Neural cell (in vitro differentiated cells): Measurements from ENCODE around the gene RHO. TPM values are rescaled to one million over a fixed set of nuclear protein-coding genes. Genes with fewer than 3 reads are reported as not detected.

ENCODE experiments used
- H2AFZ ChIP-seq: fragments of 200-600, 300-800 bp; sonication (generic), shearing (Covaris generic); 2 replicates; pipeline ENCODE4 v1.6.0; 2014; ENCODE audit warnings: low read depth, mild to moderate bottlenecking, antibody characterized with exemption, low read length, moderate library complexity
- H3F3A ChIP-seq: fragments of 200-600 bp; shearing (Covaris generic); 2 replicates; pipeline ENCODE4 v1.6.1; 2016; ENCODE audit warnings: mild to moderate bottlenecking, moderate library complexity, mixed read lengths, antibody characterized with exemption, low read length; ENCODE audit not compliant: insufficient read depth, poor library complexity, severe bottlenecking
- H3K27ac ChIP-seq: fragments of 200-600, 300-800 bp; sonication (generic), shearing (Covaris generic); 2 replicates; pipeline ENCODE4 v1.5.1; 2014; ENCODE audit warnings: mild to moderate bottlenecking, low read length, moderate library complexity
- H3K27me3 ChIP-seq: fragments of 300-800, 200-600 bp; sonication (generic), shearing (Covaris generic); 2 replicates; pipeline ENCODE4 v1.6.0; 2014; ENCODE audit warnings: mild to moderate bottlenecking, low read depth, low read length, moderate library complexity; ENCODE audit not compliant: insufficient read depth
- H3K36me3 ChIP-seq: fragments of 300-800, 200-600 bp; sonication (generic), shearing (Covaris generic); 2 replicates; pipeline ENCODE4 v1.5.1; 2014; ENCODE audit warnings: mild to moderate bottlenecking, antibody characterized with exemption, low read length, moderate library complexity; ENCODE audit not compliant: insufficient read depth
- H3K4me2 ChIP-seq: fragments of 300-800, 200-600 bp; sonication (generic), shearing (Covaris generic); 2 replicates; pipeline ENCODE4 v1.6.0; 2014; ENCODE audit warnings: mild to moderate bottlenecking, low read length
- H3K4me3 ChIP-seq: fragments of 300-800, 200-600 bp; sonication (generic), shearing (Covaris generic); 2 replicates; pipeline ENCODE4 v1.5.1; 2014; ENCODE audit warnings: mild to moderate bottlenecking, low read length, moderate library complexity
- H3K79me2 ChIP-seq: fragments of 200-600 bp; shearing (Covaris generic); replicated peaks from 2 replicates; pipeline ENCODE4 v1.6.0; 2014; ENCODE audit warnings: mild to moderate bottlenecking, low read length, moderate library complexity; ENCODE audit not compliant: insufficient read depth
- H3K9ac ChIP-seq: fragments of 300-800, 200-600 bp; sonication (generic), shearing (Covaris generic); 2 replicates; pipeline ENCODE4 v1.6.1; 2016; ENCODE audit warnings: mild to moderate bottlenecking, low read length, mixed read lengths
- H3K9me2 ChIP-seq: fragments of 200-600 bp; shearing (Covaris generic); 2 replicates; pipeline ENCODE4 v1.6.1; 2016; ENCODE audit warnings: mild to moderate bottlenecking, low read length, mixed read lengths; ENCODE audit not compliant: insufficient read depth
- H3K9me3 ChIP-seq: fragments of 200-600, 300-800 bp; sonication (generic), shearing (Covaris generic); 2 replicates; pipeline ENCODE4 v1.6.1; 2016; ENCODE audit warnings: mild to moderate bottlenecking, mixed run types, low read length, moderate library complexity, mixed read lengths
- H4K20me1 ChIP-seq: fragments of 200-600 bp; shearing (Covaris generic); 2 replicates; pipeline ENCODE4 v1.6.1; 2016; ENCODE audit warnings: mild to moderate bottlenecking, mixed run types; ENCODE audit not compliant: insufficient read depth
- CTCF ChIP-seq: fragments of 450-650 bp; IDR thresholded peaks from 2 replicates; pipeline ENCODE4 v1.5.1; 2014; ENCODE audit warnings: antibody characterized with exemption, mild to moderate bottlenecking, moderate library complexity; ENCODE audit not compliant: poor library complexity, severe bottlenecking
- EP300 ChIP-seq: fragments of 450-650 bp; conservative IDR thresholded peaks from 2 replicates; pipeline ENCODE4 v1.6.1; 2014; ENCODE audit warnings: antibody characterized with exemption, mild to moderate bottlenecking, moderate library complexity; ENCODE audit not compliant: poor library complexity, severe bottlenecking
- EZH2 ChIP-seq: fragments of 200-600, 300-800 bp; shearing (Covaris generic), sonication (generic); IDR thresholded peaks from 2 replicates; pipeline ENCODE4 v1.6.1; 2014; ENCODE audit warnings: antibody characterized with exemption, low read length, borderline replicate concordance, mild to moderate bottlenecking; ENCODE audit not compliant: insufficient read depth, poor library complexity, severe bottlenecking
- MXI1 ChIP-seq: fragments of 450-650 bp; conservative IDR thresholded peaks from 2 replicates; pipeline ENCODE4 v1.6.1; 2014; ENCODE audit warnings: antibody characterized with exemption, mild to moderate bottlenecking; ENCODE audit not compliant: poor library complexity, severe bottlenecking
- POLR2AphosphoS5 ChIP-seq: IDR thresholded peaks from 2 replicates; pipeline ENCODE4 v1.6.1; 2012
- RAD21 ChIP-seq: fragments of 450-650 bp; conservative IDR thresholded peaks from 2 replicates; pipeline ENCODE4 v1.6.1; 2014; ENCODE audit warnings: antibody characterized with exemption, mild to moderate bottlenecking, moderate library complexity
- REST ChIP-seq: IDR thresholded peaks from 2 replicates; pipeline ENCODE4 v1.6.1; 2012; ENCODE audit warnings: borderline replicate concordance
- SMC3 ChIP-seq: fragments of 450-650 bp; conservative IDR thresholded peaks from 2 replicates; pipeline ENCODE4 v1.6.1; 2014; ENCODE audit warnings: antibody characterized with exemption, mild to moderate bottlenecking, moderate library complexity; ENCODE audit not compliant: poor library complexity
- TAF1 ChIP-seq: IDR thresholded peaks from 2 replicates; pipeline ENCODE4 v1.6.1; 2012; ENCODE audit warnings: low read depth
- polyA plus RNA-seq: library from polyadenylated mRNA; depleted of rRNA; stranded (reverse); fragments of >200 nt; gene quantifications from 2 replicates; pipeline ENCODE4 v1.2.3, GENCODE V29; 2014

Gene RHO
- polyA plus RNA-seq, 1 donor from 2014 or later: not detected

- no peak for TF ChIP-seq MXI1
- TF ChIP-seq EP300: no peak
- TF ChIP-seq POLR2AphosphoS5: no peak
- TF ChIP-seq EZH2: no peak
- no peak for TF ChIP-seq SMC3
- TF ChIP-seq CTCF: no peak
- no peak for TF ChIP-seq REST
- no peak for TF ChIP-seq RAD21
- TF ChIP-seq TAF1: no peak
- no peaks in the 10 kb centered on the region for H3K9me3 ChIP-seq
- no peaks in the 10 kb centered on the region for H4K20me1 ChIP-seq
- H3K9me2 ChIP-seq: no peaks in the 10 kb centered on the region
- no peak overlapping the region for H3K27ac ChIP-seq
- H3K9ac ChIP-seq: no peak overlapping the region
- H3K79me2 ChIP-seq: no peaks in the 10 kb centered on the region
- no peak overlapping the region for H3K4me2 ChIP-seq
- no peak overlapping the region for H2AFZ ChIP-seq
- H3K27me3 ChIP-seq: no peaks in the 10 kb centered on the region
- no peak overlapping the region for H3K4me3 ChIP-seq
- no peaks in the 10 kb centered on the region for H3K36me3 ChIP-seq
- H3F3A ChIP-seq: no peaks in the 10 kb centered on the region
These were observed 49.7 kb downstream of the RHO start for GRCh38 chr3:129577925-129578786.

- no peak overlapping the region for H2AFZ ChIP-seq
These were observed 51.6 kb downstream of the RHO start for GRCh38 chr3:129579991-129580390.

More at GRCh38 chr3:129579991-129580390, 51.6 kb downstream of the RHO start:
- H3K9me2 ChIP-seq: no peaks in the 10 kb centered on the region
- H3K36me3 ChIP-seq: no peaks in the 10 kb centered on the region
- H3F3A ChIP-seq: no peaks in the 10 kb centered on the region
- no peak overlapping the region for H3K4me3 ChIP-seq
- H4K20me1 ChIP-seq: no peaks in the 10 kb centered on the region
- H3K9me3 ChIP-seq: no peaks in the 10 kb centered on the region
- H3K27me3 ChIP-seq: no peaks in the 10 kb centered on the region
- TF ChIP-seq MXI1 (no peak), POLR2AphosphoS5 (no peak), EP300 (no peak), SMC3 (no peak), CTCF (no peak), TAF1 (no peak), RAD21 (no peak), REST (no peak), EZH2 (no peak)
- no peak overlapping the region for H3K4me2 ChIP-seq
- no peaks in the 10 kb centered on the region for H3K79me2 ChIP-seq
- no peak overlapping the region for H3K9ac ChIP-seq
- no peak overlapping the region for H3K27ac ChIP-seq
